HEK293 (cell line): ENCODE results near the gene CCL2.

Experiments used
- CTCF ChIA-PET: fragments of 350-600 bp; formaldehyde crosslinking; extraction: SDS; loops from one replicate; lab custom pipeline; 2021; ENCODE audit warnings: antibody characterized with exemption; lab: Yijun Ruan, JAX
- POLR2A ChIA-PET: fragments of 300-600 bp; formaldehyde crosslinking; extraction: SDS; loops from one replicate; lab custom pipeline; 2020; ENCODE audit warnings: antibody characterized with exemption, inconsistent platforms; lab: Yijun Ruan, JAX
- H3K27ac ChIP-seq: fragments of 200-500 bp; sonication (Bioruptor generic); 2 replicates; pipeline ENCODE4 v1.5.1; 2014; ENCODE audit warnings: low read depth, low read length, control low read depth, inconsistent platforms; ENCODE audit errors: extremely low read depth
- H3K36me3 ChIP-seq, 2 experiments: fragments of 200-500 bp in 1 of 2; sonication (Bioruptor generic) in 1 of 2; 1 replicate in 1 of 2; 2 replicates in 1 of 2; pipeline ENCODE4 v1.5.1; 2014 to 2017; ENCODE audit warnings: inconsistent platforms in 2 of 2, low read length in 2 of 2; ENCODE audit not compliant: control insufficient read depth in 2 of 2, insufficient read depth in 1 of 2
- H3K4me1 ChIP-seq: fragments of 200-500 bp; sonication (Bioruptor generic); 2 replicates; pipeline ENCODE4 v1.5.1; 2014; ENCODE audit warnings: mild to moderate bottlenecking, low read length, inconsistent platforms; ENCODE audit not compliant: control insufficient read depth, insufficient read depth
- H3K4me3 ChIP-seq: 2 replicates; pipeline ENCODE4 v1.5.1; 2011; ENCODE audit warnings: low read depth, mild to moderate bottlenecking, control low read depth, low read length, moderate library complexity
- H3K9me3 ChIP-seq: fragments of 200-500 bp; sonication (Bioruptor generic); 2 replicates; pipeline ENCODE4 v1.5.1; 2014; ENCODE audit warnings: low read depth, low read length, inconsistent platforms; ENCODE audit not compliant: control insufficient read depth, insufficient read depth
- BCL11A ChIP-seq: fragments of 450-650 bp; formaldehyde crosslinking; IDR thresholded peaks from 2 replicates; pipeline ENCODE4 v1.5.1; 2016; ENCODE audit warnings: low read depth, missing biosample characterization, missing genetic modification characterization
- EGR2 ChIP-seq: fragments of 450-650 bp; formaldehyde crosslinking; IDR thresholded peaks from 2 replicates; pipeline ENCODE4 v1.5.1; 2016; ENCODE audit warnings: low read depth, missing biosample characterization, missing genetic modification characterization
- GLI4 ChIP-seq: fragments of 450-650 bp; formaldehyde crosslinking; IDR thresholded peaks from 2 replicates; pipeline ENCODE4 v1.5.1; 2016; ENCODE audit warnings: missing biosample characterization, missing genetic modification characterization
- MEIS1 ChIP-seq: sonication (generic); formaldehyde crosslinking; IDR thresholded peaks from 2 replicates; pipeline ENCODE4 v1.8.1; 2022; ENCODE audit warnings: missing genetic modification reagents, mild to moderate bottlenecking, borderline replicate concordance
- OVOL3 ChIP-seq: fragments of 450-650 bp; formaldehyde crosslinking; IDR thresholded peaks from 2 replicates; pipeline ENCODE4 v1.5.1; 2016; ENCODE audit warnings: missing biosample characterization, missing genetic modification characterization
- RBAK ChIP-seq: fragments of 450-650 bp; formaldehyde crosslinking; IDR thresholded peaks from 2 replicates; pipeline ENCODE4 v1.5.1; 2016; ENCODE audit warnings: missing biosample characterization, missing genetic modification characterization
- SCRT1 ChIP-seq: fragments of 450-650 bp; formaldehyde crosslinking; IDR thresholded peaks from 2 replicates; pipeline ENCODE4 v1.5.1; 2016; ENCODE audit warnings: missing biosample characterization, missing genetic modification characterization, borderline replicate concordance
- TCF7L2 ChIP-seq: IDR thresholded peaks from 2 replicates; pipeline ENCODE4 v1.6.1; 2011; ENCODE audit warnings: low read depth, mild to moderate bottlenecking, inconsistent platforms, low read length, moderate library complexity, borderline replicate concordance
- WT1 ChIP-seq: fragments of 450-650 bp; formaldehyde crosslinking; IDR thresholded peaks from 2 replicates; pipeline ENCODE4 v1.5.1; 2016; ENCODE audit warnings: missing biosample characterization, missing genetic modification characterization
- ZBTB21 ChIP-seq: fragments of 450-650 bp; formaldehyde crosslinking; IDR thresholded peaks from 2 replicates; pipeline ENCODE4 v1.5.1; 2017; ENCODE audit warnings: missing biosample characterization, missing genetic modification characterization
- ZBTB48 ChIP-seq: fragments of 450-650 bp; formaldehyde crosslinking; IDR thresholded peaks from 2 replicates; pipeline ENCODE4 v1.5.1; 2016; ENCODE audit warnings: missing biosample characterization, missing genetic modification characterization
- ZNF132 ChIP-seq: fragments of 450-650 bp; formaldehyde crosslinking; IDR thresholded peaks from 2 replicates; pipeline ENCODE4 v1.5.1; 2017; ENCODE audit warnings: missing biosample characterization, missing genetic modification characterization, borderline replicate concordance
- ZNF16 ChIP-seq: fragments of 450-650 bp; formaldehyde crosslinking; IDR thresholded peaks from 2 replicates; pipeline ENCODE4 v1.5.1; 2016; ENCODE audit warnings: low read depth, missing biosample characterization, missing genetic modification characterization
- ZNF248 ChIP-seq: fragments of 450-650 bp; formaldehyde crosslinking; IDR thresholded peaks from 2 replicates; pipeline ENCODE4 v1.5.1; 2017; ENCODE audit warnings: missing biosample characterization, missing genetic modification characterization
- ZNF324 ChIP-seq: fragments of 450-650 bp; formaldehyde crosslinking; IDR thresholded peaks from 2 replicates; pipeline ENCODE4 v1.5.1; 2016; ENCODE audit warnings: missing biosample characterization, missing genetic modification characterization
- ZNF391 ChIP-seq: fragments of 450-650 bp; formaldehyde crosslinking; IDR thresholded peaks from 2 replicates; pipeline ENCODE4 v1.5.1; 2016; ENCODE audit warnings: low read depth, missing biosample characterization, missing genetic modification characterization, borderline replicate concordance
- ZNF423 ChIP-seq: fragments of 450-650 bp; formaldehyde crosslinking; IDR thresholded peaks from 2 replicates; pipeline ENCODE4 v1.5.1; 2016; ENCODE audit warnings: missing biosample characterization, missing genetic modification characterization
- ZNF433 ChIP-seq: fragments of 450-650 bp; formaldehyde crosslinking; IDR thresholded peaks from 2 replicates; pipeline ENCODE4 v1.5.1; 2016; ENCODE audit warnings: missing biosample characterization, missing genetic modification characterization, low read depth
- ZNF560 ChIP-seq: fragments of 450-650 bp; formaldehyde crosslinking; IDR thresholded peaks from 2 replicates; pipeline ENCODE4 v1.5.1; 2017; ENCODE audit warnings: missing biosample characterization, missing genetic modification characterization, borderline replicate concordance
- ZNF571 ChIP-seq: fragments of 450-650 bp; formaldehyde crosslinking; IDR thresholded peaks from 2 replicates; pipeline ENCODE4 v1.5.0; 2017; ENCODE audit warnings: missing biosample characterization, missing genetic modification characterization
- ZNF623 ChIP-seq: fragments of 450-650 bp; formaldehyde crosslinking; IDR thresholded peaks from 2 replicates; pipeline ENCODE4 v1.5.1; 2016; ENCODE audit warnings: missing biosample characterization, missing genetic modification characterization
- ZNF626 ChIP-seq: fragments of 450-650 bp; sonication (Bioruptor Pico); formaldehyde crosslinking; IDR thresholded peaks from 2 replicates; pipeline ENCODE4 v1.5.1; 2018; ENCODE audit warnings: missing biosample characterization, missing genetic modification characterization, inconsistent platforms
- ZNF707 ChIP-seq: fragments of 450-650 bp; formaldehyde crosslinking; IDR thresholded peaks from 2 replicates; pipeline ENCODE4 v1.5.1; 2016; ENCODE audit warnings: missing biosample characterization, missing genetic modification characterization
- ZNF768 ChIP-seq: fragments of 450-650 bp; formaldehyde crosslinking; IDR thresholded peaks from 2 replicates; pipeline ENCODE4 v1.5.1; 2018; ENCODE audit warnings: missing biosample characterization, mild to moderate bottlenecking, missing genetic modification characterization
- ZSCAN23 ChIP-seq: fragments of 450-650 bp; formaldehyde crosslinking; IDR thresholded peaks from 2 replicates; pipeline ENCODE4 v1.5.1; 2016; ENCODE audit warnings: missing biosample characterization, missing genetic modification characterization
- TF ChIP-seq, protein P1 (sequence below): fragments of 450-650 bp; formaldehyde crosslinking; IDR thresholded peaks from 2 replicates; pipeline ENCODE4 v1.5.1; 2016; ENCODE audit warnings: missing biosample characterization, missing genetic modification characterization
- TF ChIP-seq, protein P2 (sequence below): fragments of 450-650 bp; formaldehyde crosslinking; IDR thresholded peaks from 2 replicates; pipeline ENCODE4 v1.5.1; 2016; ENCODE audit warnings: missing biosample characterization, missing genetic modification characterization
- TF ChIP-seq, protein P3 (sequence below): fragments of 450-650 bp; formaldehyde crosslinking; IDR thresholded peaks from 2 replicates; pipeline ENCODE4 v1.5.1; 2017; ENCODE audit warnings: missing biosample characterization, missing genetic modification characterization
- TF ChIP-seq, protein P4 (sequence below): fragments of 450-650 bp; formaldehyde crosslinking; IDR thresholded peaks from 2 replicates; pipeline ENCODE4 v1.5.1; 2016; ENCODE audit warnings: missing biosample characterization, missing genetic modification characterization, borderline replicate concordance

The CCL2 gene

DNA sequence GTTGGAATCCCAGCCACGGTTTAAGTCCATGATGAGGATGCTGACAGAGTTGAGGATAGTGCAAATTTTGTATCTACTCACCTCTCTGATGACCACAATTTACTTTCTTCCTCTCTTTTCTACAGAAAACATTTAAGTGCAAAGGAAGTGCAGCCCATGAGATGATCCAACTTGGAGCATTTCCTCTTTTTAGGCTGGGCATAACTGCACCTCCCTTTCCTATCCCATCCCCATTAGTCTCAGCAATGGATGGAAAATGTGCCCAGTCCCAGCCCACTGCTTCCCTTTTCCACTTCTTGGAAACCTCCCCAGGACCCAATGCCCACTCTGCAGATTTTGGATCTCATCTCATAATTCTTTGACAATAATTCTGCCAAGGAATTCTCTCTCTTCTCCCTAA, 47.6 kb downstream of the CCL2 start:
- Histone ChIP-seq H3K9me3 (no peaks in the 10 kb centered on the region), H3K4me1 (no peaks in the 10 kb centered on the region; the same call in 1 of the 2 replicates), H3K27ac (no peak overlapping the region), H3K4me3 (no peak overlapping the region), H3K36me3 (no peaks in the 10 kb centered on the region)
- POLR2A ChIA-PET = no interaction called here
- CTCF ChIA-PET = interaction anchor here (1.1 to 15.4 kb wide), 3 partner anchors 26 to 102 kb away, joined by 3 to 206 read pairs (median 36); partner anchors contain the start of gene CCL1
- TF ChIP-seq OVOL3 (tag by site-specific recombination) = no peak
- TF ChIP-seq MEIS1 (CRISPR knock-in tag) = no peak
- TF ChIP-seq, protein P1, sequence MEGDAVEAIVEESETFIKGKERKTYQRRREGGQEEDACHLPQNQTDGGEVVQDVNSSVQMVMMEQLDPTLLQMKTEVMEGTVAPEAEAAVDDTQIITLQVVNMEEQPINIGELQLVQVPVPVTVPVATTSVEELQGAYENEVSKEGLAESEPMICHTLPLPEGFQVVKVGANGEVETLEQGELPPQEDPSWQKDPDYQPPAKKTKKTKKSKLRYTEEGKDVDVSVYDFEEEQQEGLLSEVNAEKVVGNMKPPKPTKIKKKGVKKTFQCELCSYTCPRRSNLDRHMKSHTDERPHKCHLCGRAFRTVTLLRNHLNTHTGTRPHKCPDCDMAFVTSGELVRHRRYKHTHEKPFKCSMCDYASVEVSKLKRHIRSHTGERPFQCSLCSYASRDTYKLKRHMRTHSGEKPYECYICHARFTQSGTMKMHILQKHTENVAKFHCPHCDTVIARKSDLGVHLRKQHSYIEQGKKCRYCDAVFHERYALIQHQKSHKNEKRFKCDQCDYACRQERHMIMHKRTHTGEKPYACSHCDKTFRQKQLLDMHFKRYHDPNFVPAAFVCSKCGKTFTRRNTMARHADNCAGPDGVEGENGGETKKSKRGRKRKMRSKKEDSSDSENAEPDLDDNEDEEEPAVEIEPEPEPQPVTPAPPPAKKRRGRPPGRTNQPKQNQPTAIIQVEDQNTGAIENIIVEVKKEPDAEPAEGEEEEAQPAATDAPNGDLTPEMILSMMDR (tag by site-specific recombination) = no peak
- TF ChIP-seq, protein P2, sequence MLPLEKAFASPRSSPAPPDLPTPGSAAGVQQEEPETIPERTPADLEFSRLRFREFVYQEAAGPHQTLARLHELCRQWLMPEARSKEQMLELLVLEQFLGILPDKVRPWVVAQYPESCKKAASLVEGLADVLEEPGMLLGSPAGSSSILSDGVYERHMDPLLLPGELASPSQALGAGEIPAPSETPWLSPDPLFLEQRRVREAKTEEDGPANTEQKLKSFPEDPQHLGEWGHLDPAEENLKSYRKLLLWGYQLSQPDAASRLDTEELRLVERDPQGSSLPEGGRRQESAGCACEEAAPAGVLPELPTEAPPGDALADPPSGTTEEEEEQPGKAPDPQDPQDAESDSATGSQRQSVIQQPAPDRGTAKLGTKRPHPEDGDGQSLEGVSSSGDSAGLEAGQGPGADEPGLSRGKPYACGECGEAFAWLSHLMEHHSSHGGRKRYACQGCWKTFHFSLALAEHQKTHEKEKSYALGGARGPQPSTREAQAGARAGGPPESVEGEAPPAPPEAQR (tag by site-specific recombination) = no peak
- TF ChIP-seq ZNF132 = no peak
- TF ChIP-seq ZNF768 (tag by site-specific recombination) = no peak
- TF ChIP-seq, protein P3, sequence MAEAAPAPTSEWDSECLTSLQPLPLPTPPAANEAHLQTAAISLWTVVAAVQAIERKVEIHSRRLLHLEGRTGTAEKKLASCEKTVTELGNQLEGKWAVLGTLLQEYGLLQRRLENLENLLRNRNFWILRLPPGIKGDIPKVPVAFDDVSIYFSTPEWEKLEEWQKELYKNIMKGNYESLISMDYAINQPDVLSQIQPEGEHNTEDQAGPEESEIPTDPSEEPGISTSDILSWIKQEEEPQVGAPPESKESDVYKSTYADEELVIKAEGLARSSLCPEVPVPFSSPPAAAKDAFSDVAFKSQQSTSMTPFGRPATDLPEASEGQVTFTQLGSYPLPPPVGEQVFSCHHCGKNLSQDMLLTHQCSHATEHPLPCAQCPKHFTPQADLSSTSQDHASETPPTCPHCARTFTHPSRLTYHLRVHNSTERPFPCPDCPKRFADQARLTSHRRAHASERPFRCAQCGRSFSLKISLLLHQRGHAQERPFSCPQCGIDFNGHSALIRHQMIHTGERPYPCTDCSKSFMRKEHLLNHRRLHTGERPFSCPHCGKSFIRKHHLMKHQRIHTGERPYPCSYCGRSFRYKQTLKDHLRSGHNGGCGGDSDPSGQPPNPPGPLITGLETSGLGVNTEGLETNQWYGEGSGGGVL = no peak
- no peak for TF ChIP-seq SCRT1
- no peak for TF ChIP-seq ZNF433 (tag by site-specific recombination)
- TF ChIP-seq RBAK (tag by site-specific recombination) = no peak
- TF ChIP-seq ZNF623 (tag by site-specific recombination) = no peak
- TF ChIP-seq WT1 (tag by site-specific recombination) = no peak
- TF ChIP-seq ZNF626 = no peak
- no peak for TF ChIP-seq ZNF248 (tag by site-specific recombination)
- TF ChIP-seq TCF7L2 = no peak

DNA sequence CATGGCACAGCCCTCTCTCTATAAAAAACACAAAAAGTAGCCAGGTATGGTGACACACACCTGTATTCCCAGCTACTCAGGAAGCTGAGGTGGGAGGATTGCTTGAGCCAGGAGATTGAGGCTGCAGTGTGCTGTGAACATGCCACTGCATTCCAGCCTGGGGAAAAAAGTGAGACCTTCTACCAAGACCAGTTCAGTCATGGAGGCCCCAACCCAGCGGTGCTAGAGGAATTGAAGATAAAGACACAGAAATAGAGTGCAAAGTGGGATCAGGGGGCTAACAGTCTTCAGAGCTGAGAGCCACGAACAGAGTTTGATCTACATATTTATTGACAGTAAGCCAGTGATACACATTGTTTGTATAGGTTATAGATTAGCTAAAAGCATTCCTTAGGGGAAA, 48.5 kb downstream of the CCL2 start:
- TF ChIP-seq BCL11A (tag by site-specific recombination) (no peak), EGR2 (no peak), ZNF16 (no peak), ZNF571 (tag by site-specific recombination) (no peak), ZNF324 (tag by site-specific recombination) (no peak), ZNF423 (tag by site-specific recombination) (no peak), ZNF560 (no peak), ZSCAN23 (no peak), ZNF707 (tag by site-specific recombination) (no peak), ZBTB21 (tag by site-specific recombination) (no peak), GLI4 (tag by site-specific recombination) (no peak), ZBTB48 (tag by site-specific recombination) (no peak), ZNF391 (no peak)
- TF ChIP-seq, protein P4, sequence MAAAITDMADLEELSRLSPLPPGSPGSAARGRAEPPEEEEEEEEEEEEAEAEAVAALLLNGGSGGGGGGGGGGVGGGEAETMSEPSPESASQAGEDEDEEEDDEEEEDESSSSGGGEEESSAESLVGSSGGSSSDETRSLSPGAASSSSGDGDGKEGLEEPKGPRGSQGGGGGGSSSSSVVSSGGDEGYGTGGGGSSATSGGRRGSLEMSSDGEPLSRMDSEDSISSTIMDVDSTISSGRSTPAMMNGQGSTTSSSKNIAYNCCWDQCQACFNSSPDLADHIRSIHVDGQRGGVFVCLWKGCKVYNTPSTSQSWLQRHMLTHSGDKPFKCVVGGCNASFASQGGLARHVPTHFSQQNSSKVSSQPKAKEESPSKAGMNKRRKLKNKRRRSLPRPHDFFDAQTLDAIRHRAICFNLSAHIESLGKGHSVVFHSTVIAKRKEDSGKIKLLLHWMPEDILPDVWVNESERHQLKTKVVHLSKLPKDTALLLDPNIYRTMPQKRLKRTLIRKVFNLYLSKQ (tag by site-specific recombination) = no peak
- Histone ChIP-seq H3K4me1 (no peaks in the 10 kb centered on the region), H3K9me3 (no peaks in the 10 kb centered on the region), H3K4me3 (no peak overlapping the region), H3K36me3 (no peaks in the 10 kb centered on the region), H3K27ac (no peak overlapping the region)
- POLR2A ChIA-PET = no interaction called here
- CTCF ChIA-PET = interaction anchor here (0.7 to 15.4 kb wide), 5 partner anchors 15 to 103 kb away, joined by 3 to 206 read pairs (median 4); partner anchors contain the start of gene CCL1
